Measurements from ENCODE around the gene ADAM23.

ADAM23 gene

DNA sequence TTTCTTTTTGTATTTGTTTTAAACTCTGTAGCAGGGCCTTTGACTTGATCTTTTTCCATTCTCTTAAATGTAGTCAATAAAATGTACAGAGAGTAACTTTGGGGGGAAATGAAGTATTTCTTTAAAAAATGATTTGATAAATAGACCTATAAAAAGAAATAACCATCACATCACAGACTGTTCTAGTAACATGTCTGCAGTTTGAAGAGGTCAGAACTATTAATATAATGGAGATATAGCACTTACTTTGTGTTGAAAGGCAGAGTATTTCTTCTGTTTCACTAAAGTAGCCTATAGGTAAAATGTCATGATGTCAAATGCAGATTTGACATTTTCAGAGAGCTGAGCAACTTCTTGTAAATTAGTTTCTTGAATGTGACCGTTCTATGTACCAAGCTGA, 143.3 kb downstream of the ADAM23 start:
- H3K4me3 ChIP-seq (replicated peaks; ENCODE audit: low read depth, low read length): no peak overlapping the region
- TF ChIP-seq, protein P1, sequence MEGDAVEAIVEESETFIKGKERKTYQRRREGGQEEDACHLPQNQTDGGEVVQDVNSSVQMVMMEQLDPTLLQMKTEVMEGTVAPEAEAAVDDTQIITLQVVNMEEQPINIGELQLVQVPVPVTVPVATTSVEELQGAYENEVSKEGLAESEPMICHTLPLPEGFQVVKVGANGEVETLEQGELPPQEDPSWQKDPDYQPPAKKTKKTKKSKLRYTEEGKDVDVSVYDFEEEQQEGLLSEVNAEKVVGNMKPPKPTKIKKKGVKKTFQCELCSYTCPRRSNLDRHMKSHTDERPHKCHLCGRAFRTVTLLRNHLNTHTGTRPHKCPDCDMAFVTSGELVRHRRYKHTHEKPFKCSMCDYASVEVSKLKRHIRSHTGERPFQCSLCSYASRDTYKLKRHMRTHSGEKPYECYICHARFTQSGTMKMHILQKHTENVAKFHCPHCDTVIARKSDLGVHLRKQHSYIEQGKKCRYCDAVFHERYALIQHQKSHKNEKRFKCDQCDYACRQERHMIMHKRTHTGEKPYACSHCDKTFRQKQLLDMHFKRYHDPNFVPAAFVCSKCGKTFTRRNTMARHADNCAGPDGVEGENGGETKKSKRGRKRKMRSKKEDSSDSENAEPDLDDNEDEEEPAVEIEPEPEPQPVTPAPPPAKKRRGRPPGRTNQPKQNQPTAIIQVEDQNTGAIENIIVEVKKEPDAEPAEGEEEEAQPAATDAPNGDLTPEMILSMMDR (IDR thresholded peaks at IDR 0.05; ENCODE audit: low read depth, low read length, missing control alignments): no peak
- no peak for DNase-seq (ENCODE audit: extremely low read depth, low read depth)

DNA sequence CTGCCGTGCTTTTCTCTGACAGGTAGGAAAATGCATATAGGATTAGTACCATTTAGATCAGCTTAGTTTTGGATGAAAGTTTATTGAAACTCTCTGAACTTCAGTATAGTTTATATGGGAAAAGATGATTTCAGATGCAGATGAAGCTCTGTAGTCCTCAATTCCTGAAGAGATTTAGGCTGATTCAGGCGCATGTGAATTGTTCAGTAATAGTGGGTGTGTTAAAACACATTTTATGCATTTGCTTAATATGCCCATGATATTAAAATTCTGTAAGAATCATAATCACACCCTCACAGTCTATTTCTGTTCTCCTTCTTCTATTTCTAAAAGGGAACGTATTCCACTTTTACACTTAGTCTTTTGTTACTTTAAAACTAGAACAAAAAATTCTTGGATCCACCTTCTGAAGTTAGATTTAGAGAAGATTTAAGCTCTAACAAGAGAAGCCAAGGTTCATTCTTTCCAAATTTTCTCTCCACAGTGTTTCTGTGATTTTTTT, 154.4 kb downstream of the ADAM23 start:
- no peak for DNase-seq (ENCODE audit: extremely low read depth, low read depth)
- H3K4me3 ChIP-seq (replicated peaks; ENCODE audit: low read depth, low read length): no peak overlapping the region

GRCh38 chr2:206603243-206603642, 159.9 kb downstream of the ADAM23 start:
- TF ChIP-seq, protein P1 (IDR thresholded peaks at IDR 0.05; ENCODE audit: low read depth, low read length, missing control alignments): no peak
- H3K4me3 ChIP-seq (replicated peaks; ENCODE audit: low read depth, low read length): no peak overlapping the region
- no peak for DNase-seq (ENCODE audit: extremely low read depth, low read depth)

More for the DNA sequence above, 154.4 kb downstream of the ADAM23 start:
- TF ChIP-seq, protein P1 (IDR thresholded peaks at IDR 0.05; ENCODE audit: low read depth, low read length, missing control alignments): no peak

DNA sequence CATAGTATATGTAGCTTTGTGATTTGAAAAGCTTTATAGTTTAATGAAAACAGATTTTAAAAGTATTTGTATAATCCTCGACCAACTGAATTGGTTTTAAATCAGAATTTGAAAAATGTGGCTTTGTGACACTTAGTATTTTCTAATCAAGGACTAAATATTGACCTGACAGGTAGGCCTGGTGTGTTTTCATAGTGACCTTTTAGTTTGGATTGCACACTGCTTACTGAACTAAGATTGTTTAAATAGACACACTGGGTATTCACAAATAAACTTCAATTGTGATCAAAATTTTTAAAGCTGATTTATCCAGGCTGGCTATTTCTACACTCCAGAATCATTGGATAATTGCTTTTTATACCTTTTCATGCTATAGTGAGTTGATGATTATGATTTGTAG, 167.1 kb downstream of the ADAM23 start:
- H3K4me3 ChIP-seq (replicated peaks; ENCODE audit: low read depth, low read length): no peak overlapping the region
- TF ChIP-seq, protein P1 (IDR thresholded peaks at IDR 0.05; ENCODE audit: low read depth, low read length, missing control alignments): no peak
- no peak for DNase-seq (ENCODE audit: extremely low read depth, low read depth)

DNA sequence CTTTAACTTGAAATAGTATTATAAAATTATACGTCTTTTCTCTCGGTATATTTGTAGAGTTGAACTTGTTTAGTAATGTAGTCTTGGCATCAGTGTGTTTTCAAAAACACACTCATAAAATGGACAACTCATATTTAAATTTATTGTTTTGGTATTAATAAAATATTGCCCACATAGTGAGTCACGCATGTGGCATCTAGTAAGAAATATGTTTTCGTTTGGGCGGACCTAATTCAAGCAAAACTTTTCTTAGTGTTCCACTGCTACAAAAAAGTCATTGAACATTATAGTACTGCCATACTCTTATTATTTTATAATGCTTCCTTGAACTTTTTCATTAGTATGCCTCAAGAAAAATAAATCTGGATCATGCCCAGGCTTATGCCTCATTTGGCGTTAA, 167.9 kb downstream of the ADAM23 start:
- TF ChIP-seq, protein P1 (IDR thresholded peaks at IDR 0.05; ENCODE audit: low read depth, low read length, missing control alignments): no peak
- no peak overlapping the region for H3K4me3 ChIP-seq (replicated peaks; ENCODE audit: low read depth, low read length)
- no peak for DNase-seq (ENCODE audit: extremely low read depth, low read depth)

DNA sequence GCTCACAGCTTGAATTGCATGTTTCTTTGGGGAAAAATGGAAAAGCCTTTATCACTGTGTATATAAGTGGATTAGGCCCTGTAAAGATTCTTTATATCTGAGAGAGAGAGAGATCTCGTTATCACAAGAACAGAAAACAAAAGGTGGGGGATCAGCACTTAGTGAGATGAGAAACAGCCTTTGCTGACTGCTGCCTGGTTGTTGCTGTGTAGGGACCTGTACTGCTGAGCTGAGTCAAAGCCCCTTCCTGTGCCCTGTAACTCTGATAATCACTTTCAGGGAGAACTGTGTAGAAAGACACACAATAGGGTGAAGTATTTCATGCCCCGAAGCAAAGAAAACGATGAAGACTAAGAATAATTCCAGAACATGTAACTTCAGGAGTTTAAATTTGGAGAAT, 168.4 kb downstream of the ADAM23 start:
- H3K4me3 ChIP-seq (replicated peaks; ENCODE audit: low read depth, low read length): no peak overlapping the region
- TF ChIP-seq, protein P1 (IDR thresholded peaks at IDR 0.05; ENCODE audit: low read depth, low read length, missing control alignments): no peak
- no peak for DNase-seq (ENCODE audit: extremely low read depth, low read depth)

DNA sequence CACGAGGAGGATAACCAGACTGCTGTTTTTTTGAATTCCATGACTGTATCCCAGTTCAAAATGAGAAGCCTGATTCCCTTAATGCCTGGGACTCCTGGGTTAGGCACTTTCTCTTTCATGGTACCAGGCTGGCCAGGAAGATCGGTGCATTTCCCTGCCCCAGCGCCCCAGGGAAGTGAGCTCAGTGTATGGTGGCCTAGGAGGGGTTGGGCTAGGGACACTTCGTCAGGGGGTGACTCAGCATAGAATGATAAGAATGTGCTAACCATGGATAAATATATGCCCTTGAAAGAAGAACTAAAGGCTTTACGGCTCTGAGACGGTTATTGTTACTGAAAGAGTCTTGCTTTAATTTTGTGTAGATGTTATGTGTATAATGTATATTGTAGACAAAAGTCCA, 171.5 kb downstream of the ADAM23 start:
- TF ChIP-seq, protein P1 (IDR thresholded peaks at IDR 0.05; ENCODE audit: low read depth, low read length, missing control alignments): no peak
- DNase-seq (ENCODE audit: extremely low read depth, low read depth): no peak
- H3K4me3 ChIP-seq (replicated peaks; ENCODE audit: low read depth, low read length): no peak overlapping the region

All from HFF-Myc (cell line).